HG03571 (cell line): Measurements from ENCODE around the gene TNS1.

Source experiments
- ATAC-seq: cut with Tn5 transposase; IDR thresholded peaks from one replicate; pipeline ENCODE4 v1.9.1; 2021; ENCODE audit not compliant: unreplicated experiment

TNS1 gene

DNA sequence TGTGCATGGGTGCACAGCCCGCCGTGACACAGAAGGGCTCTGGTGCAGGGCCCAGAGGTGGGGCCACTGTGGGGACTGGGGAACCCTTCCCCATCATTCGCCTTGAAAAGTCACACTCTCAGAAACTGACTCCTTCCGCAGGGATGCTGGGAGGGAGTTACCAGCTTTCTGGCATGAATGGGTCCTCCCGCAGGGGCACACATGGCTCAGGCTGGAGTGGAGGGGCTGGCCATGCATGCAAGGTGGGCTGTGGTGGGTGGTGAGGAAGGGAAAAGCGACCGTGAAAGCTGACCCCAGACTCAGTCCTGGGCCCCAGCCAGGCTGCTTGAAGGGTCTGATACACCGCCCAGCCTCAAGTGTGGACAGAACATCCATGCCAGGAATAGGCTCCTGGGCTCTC lies 201.1 kb downstream of the TNS1 start:
- ATAC-seq: no peak

- ATAC-seq: no peak
These were observed 201.7 kb downstream of the TNS1 start for GRCh38 chr2:217801115-217801531.

DNA sequence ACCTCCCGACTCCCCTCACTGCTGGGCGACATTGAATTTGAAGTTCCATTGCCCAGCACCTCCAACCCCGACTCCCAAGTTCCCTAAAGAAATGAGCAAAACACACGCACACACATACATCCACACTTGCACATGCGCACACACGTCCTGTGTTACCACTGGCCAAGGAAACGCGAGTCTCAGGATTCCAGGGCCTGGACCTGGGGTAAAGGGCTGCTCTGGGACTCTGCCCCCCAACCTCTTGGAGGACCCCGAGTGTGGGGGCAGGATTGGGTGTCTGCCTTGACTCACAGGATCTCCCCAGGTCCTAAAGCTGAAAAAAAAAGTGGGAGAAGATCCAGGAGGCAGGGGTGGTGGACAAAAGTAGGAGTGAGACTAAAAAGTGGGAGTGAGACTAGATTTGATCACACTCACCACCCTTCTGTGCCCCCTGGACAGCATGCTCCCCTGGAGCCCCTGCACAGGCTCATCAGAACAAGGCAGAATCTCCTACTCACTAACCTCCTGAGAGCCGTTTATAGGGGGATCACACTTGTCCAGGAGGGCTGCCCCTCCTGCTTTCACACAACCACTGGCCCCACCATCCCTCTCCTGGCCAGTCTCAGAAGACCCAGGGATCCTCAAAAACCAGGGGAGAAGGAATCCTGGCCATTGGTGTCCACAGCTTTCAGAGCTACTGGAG lies 202.2 kb downstream of the TNS1 start:
- ATAC-seq: no peak

GRCh38 chr2:217799563-217800432 lies 203.0 kb downstream of the TNS1 start:
- no peak for ATAC-seq

DNA sequence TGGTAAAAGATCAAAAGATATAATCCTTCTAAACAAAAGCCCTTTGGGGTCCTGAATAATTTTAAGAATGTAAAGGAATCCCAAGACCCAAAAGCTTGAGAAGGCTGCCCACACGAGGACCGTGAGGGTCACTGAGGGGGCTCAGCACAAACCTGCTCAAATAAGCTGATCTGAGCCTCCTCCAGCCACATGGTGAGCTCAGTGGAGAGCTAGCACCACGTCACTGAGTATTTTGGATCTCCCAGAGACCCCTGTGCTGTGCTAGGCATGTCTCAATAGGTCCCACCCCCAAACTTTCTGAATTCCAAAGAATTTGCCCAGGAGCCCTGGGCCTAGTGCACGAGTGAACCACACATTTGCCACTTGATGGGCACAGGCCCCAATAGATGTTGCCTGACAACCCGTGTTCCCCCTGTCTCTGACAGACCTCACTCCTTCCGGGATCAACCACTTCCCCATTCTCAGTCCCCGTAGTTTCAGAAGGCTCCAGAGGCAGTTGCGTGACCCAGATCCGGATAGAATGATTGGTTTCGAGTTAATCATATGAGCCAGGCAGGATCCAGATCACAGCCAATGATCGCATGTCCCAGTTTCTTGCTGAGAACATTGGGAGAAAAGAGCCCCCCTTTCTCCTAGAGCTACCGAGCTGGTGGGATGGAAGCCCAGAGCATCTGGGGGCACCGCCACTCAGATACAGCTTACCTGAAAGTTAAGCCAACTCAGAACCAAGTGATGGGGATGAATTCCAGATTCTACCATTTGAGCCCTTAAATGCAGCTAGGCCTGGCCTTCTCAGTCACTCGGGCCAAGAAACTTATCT lies 203.8 kb downstream of the TNS1 start:
- ATAC-seq: no peak

GRCh38 chr2:217798191-217798590 lies 204.6 kb downstream of the TNS1 start:
- no peak for ATAC-seq

DNA sequence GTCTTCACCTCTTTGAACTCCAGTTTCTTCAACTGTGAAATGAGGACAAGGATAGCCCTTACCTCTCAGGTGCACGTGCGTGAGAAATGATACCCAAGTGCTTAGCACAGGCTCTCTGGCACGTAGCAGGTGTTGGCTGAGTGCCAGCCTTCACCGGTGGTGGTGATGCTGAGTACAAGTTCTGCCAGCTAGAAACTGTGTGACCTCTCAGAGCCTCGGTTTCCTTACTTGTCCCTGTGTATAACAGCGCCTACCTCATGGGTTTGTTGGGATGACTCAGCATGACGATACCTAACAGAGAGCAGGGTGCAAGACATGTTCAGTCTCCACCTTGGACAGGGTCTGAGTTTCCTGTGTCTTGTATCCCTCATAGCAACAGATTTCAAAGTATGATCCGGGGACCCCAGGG lies 205.1 kb downstream of the TNS1 start:
- ATAC-seq: no peak

- no peak for ATAC-seq
These were observed 205.6 kb downstream of the TNS1 start for GRCh38 chr2:217797165-217797564.

- no peak for ATAC-seq
These were observed 206.9 kb downstream of the TNS1 start for GRCh38 chr2:217795706-217796465.

GRCh38 chr2:217795067-217795466 lies 207.7 kb downstream of the TNS1 start:
- ATAC-seq: no peak

DNA sequence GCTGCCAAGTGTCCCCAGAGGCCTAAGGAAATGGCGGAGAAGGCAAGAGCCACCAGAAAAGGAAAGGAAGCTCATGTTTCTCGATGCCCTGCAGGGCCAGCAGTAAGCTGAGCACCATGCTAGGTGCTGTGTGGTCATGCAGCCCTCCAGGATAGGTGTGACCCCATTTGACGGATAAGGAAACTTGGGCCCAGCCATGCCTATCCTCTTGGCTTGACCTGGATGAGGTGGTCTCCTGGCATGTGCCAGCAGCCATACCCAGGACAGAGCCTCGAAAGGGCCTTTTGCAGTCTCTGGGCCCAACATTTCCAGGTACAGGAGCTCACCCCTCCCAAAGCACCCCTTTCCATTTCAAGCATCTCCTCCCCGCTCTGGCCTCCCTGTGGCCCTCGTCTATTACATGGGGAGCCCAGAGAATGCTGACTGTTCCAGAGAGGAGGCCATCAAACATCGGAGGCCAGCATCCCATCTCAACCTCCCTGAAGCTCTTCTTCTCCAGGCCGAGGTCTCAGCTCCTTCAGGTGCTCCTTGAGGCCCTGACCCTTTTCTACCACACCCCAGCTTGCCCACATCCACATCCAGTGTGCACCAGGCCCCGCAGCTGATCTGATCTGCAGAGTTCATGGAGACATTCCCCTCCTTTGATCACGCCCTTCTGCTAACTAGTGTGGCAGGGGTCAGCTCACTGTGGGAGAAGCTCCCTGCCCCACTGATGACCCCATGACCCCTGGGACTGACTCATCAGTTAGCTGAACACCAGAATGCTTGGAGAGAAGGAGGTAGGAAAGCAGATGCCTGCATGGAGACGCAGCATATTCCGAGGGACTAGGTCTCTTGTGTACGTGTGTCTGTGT lies 208.4 kb downstream of the TNS1 start:
- ATAC-seq: no peak

DNA sequence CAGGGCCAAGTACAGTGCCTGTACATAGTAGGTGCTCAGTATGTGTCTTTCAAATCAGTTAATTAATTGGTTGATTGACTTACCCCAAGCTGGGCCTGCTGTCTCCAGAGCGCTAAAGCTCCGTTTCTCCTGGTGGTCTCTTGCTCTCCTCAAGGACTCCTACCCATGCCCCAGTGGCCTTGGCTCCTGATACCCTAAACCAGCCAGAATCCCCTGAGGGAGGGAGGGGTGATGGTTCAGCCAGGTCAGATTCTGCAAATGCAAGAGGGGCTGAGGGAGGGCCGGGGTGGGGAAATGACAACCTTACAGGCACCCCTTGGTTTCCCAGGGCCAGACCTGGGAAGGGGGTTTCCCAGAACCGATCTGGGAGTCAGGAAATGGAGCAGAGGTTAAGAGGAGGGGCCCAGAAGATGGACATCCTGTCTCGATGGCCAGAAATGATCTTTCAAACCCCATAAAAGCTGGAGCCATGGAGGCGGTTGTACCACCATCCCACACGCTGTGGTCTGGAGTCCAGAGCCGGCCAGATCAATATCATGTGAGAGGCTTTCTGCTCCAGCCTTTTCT lies 209.1 kb downstream of the TNS1 start:
- no peak for ATAC-seq

DNA sequence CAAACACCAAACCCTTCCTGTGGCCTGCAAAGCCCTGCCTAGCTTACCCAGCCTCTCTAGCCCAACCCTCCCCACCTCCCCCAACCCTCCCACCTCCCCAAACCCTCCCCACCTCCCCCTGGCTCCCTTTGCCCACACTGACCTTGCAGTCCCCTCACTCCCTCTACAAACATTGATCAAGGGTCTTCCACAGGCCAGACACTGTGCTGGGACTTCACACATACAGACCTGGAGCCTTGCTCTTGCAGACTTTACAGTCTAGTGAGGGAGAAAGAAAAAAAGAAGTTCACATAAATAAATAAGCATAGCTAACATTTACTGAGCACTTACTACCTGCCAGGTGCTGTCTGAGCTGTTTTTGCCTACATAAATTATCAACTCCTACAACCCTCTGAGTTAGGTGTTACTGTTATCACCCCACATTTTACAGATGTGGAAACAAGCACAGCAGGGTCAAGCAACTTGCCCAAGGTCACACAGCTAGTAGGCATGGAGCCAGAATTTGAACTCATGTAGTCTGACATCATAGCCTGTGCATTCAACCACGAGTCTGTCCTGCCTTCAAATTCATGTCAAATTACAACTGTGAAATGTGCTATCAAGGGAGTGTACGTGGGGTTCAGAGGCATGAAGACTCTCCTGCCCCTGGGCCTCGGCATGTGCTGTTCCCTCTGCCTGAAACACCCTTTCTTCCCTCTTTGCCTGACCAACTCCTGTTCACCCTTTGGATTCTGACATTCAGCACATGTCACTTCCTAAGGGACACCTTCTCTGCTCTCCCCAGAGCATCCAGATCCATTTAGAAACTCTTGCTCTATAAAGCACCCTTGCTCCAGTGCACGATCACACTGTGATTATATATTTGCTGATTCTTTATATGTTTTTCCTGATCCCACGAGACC lies 209.9 kb downstream of the TNS1 start:
- ATAC-seq: no peak

GRCh38 chr2:217791551-217791950 lies 211.2 kb downstream of the TNS1 start:
- no peak for ATAC-seq

GRCh38 chr2:217790681-217791392 lies 212.0 kb downstream of the TNS1 start:
- no peak for ATAC-seq

GRCh38 chr2:217790195-217790594 lies 212.6 kb downstream of the TNS1 start:
- no peak for ATAC-seq

DNA sequence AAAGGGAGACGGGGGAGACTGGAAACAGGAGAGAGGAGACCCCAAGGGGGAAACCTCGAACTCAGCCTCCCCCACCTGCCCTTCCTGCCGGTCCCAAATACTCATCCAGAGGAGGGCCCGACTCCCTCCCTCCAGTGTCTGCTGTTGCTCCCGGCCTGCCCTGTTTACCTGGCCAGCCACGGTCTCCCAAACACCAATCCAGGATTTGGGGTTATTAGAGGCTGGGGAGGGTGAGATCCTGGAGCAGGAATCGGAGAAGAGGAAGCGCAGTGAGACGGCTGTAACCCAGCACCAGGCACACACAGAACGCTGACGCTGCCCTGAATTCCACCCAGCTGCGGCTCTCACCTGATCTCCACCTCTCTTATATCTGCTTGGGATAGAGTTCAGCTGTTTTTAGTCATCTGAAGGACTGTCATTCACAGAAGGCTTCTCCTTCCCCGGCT lies 213.0 kb downstream of the TNS1 start:
- no peak for ATAC-seq
